GM19099 (cell line): Measurements from ENCODE around the gene PAMR1.

Experiments
- POLR2A ChIP-seq: IDR thresholded peaks from 3 replicates; pipeline ENCODE4 v1.6.1; 2011; ENCODE audit warnings: low read depth; ENCODE audit not compliant: insufficient read length; ENCODE audit errors: extremely low read depth

PAMR1 gene

GRCh38 chr11:35552616-35553015, 27.2 kb upstream of the PAMR1 start:
- TF ChIP-seq POLR2A: no peak

- no peak for TF ChIP-seq POLR2A
These were observed 25.1 kb upstream of the PAMR1 start for GRCh38 chr11:35550374-35551036.

- TF ChIP-seq POLR2A: no peak
These were observed 24.4 kb upstream of the PAMR1 start for GRCh38 chr11:35549787-35550186.

GRCh38 chr11:35548925-35549561, 23.6 kb upstream of the PAMR1 start:
- no peak for TF ChIP-seq POLR2A

- no peak for TF ChIP-seq POLR2A
These were observed 20.9 kb upstream of the PAMR1 start for GRCh38 chr11:35546317-35546716.

GRCh38 chr11:35545391-35546003, 20.1 kb upstream of the PAMR1 start:
- TF ChIP-seq POLR2A: no peak

- no peak for TF ChIP-seq POLR2A
These were observed 18.1 kb upstream of the PAMR1 start for GRCh38 chr11:35543481-35543880.

- TF ChIP-seq POLR2A: no peak
These were observed 16.4 kb upstream of the PAMR1 start for GRCh38 chr11:35541621-35542375.

- no peak for TF ChIP-seq POLR2A
These were observed 15.1 kb upstream of the PAMR1 start for GRCh38 chr11:35540526-35540925.

GRCh38 chr11:35539781-35540281, 14.4 kb upstream of the PAMR1 start:
- no peak for TF ChIP-seq POLR2A

GRCh38 chr11:35539256-35539655, 13.8 kb upstream of the PAMR1 start:
- TF ChIP-seq POLR2A: no peak

GRCh38 chr11:35536470-35536869, 11.1 kb upstream of the PAMR1 start:
- TF ChIP-seq POLR2A: no peak

- TF ChIP-seq POLR2A: no peak
These were observed 5.8 kb upstream of the PAMR1 start for GRCh38 chr11:35531246-35531645.

- no peak for TF ChIP-seq POLR2A
These were observed 4.6 kb upstream of the PAMR1 start for GRCh38 chr11:35529971-35530495.

- TF ChIP-seq POLR2A: no peak
These were observed 965 bp upstream of the PAMR1 start for GRCh38 chr11:35526370-35526792.
